DMS53 treated with DMSO at 0.1 percent for 48 hours (cell line): Measurements from ENCODE around the gene TMEM178B.

Experiments
- DNase-seq: peaks from one replicate; lab custom pipeline; 2025; ENCODE audit not compliant: unreplicated experiment; lab: John Stamatoyannopoulos, UW

Gene TMEM178B

DNA sequence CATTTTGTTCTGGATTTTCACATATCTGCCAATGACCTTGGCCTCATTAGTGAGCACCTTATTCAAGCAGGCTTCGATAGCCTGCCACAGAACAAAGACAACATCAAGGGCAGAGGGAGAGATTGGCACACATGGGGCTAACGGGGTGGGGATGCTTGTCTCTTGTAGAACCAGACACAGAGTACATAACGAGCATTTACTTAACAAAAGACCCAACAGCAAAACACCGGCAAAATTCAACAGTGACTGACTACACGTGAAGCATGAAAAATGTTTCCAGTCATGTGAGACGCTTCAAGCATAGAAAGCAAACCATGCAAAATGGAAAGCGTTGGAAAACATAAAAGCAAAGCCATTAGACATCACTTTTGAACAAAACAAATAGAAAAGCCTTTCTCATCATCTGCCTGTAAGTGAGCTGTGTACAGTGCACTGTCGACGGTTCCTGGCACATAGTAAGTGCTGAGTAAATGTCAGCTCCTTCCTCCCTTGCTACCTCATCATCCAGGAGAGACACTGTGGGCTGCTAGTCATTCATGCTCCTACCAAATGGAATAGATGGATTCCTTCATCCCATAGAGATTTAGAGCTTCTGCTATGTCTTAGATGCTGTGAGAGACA lies 342.9 kb downstream of the TMEM178B start:
- DNase-seq = peak; percentile 91

DNA sequence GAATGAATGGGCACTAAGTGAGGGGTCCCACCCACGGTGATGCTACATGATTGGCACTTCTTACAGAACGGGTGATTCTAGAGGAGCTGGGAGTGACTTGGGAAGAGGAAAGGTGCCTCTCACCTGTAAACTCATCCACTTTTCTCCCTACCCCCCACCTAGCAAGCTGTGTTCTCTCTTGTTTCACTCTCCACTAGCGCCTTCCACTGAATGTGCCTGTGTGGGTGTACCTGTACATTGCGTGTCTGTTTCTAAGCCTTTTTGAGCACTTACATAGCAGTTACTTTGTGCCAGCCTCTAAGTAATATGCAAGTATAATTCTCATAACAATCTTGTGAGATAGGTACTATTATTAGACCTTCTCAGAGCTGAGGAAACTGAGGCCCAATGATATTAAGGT lies 343.6 kb downstream of the TMEM178B start:
- no peak for DNase-seq

DNA sequence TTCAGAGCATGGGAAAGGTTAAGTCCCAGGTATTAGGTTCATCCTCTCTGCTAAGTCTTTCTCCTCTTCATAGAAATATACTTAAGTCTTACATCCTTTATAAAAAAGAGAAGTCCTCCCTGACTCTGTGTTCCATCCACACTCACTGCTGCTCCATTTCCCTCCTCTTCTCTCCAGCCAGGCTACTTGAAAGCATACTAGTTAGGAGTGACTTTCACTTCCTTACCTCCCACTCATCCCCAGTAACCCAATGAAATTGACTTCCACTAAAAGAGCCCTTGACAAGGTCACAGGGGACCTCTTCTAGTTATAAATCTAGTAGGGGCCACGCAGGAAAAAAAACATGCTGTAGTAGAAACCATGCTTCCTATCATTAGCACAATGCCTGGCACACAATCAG lies 344.2 kb downstream of the TMEM178B start:
- DNase-seq = no peak

DNA sequence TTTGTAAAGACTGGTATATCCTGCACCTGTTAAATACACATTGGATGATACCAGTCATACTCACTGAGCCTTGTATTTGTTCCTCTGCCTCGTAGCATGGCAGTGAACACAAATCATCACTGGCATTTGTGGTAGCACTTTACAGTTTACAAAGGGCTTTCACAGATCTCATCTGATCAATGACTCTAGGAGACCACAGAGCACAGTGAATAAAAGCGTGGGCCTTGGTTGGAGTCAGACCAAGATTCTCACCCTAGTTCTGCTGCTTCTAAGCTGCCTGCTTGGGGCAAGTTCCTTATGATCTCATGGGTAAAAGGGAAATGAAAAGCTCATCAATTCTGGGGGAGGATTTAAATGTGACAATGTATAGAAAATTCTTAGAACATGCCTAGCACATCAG lies 347.4 kb downstream of the TMEM178B start:
- no peak for DNase-seq

DNA sequence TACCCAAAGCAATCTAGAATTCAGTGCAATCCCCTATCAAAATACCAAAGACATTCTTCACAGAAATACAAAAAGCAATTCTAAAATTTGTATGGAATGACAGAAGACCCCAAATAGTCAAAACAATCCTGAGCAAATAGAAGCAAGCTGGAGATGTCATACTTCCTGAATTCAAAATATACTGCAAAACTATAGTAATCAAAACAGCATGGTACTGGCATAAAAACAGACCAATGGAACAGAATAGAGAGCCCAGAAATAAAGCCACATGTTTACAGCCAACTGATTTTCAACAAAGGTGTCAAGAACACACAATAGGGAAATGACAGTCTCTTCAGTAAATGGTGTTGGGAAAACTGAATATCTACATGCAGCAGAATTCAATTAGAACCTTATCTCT lies 353.3 kb downstream of the TMEM178B start:
- no peak for DNase-seq

DNA sequence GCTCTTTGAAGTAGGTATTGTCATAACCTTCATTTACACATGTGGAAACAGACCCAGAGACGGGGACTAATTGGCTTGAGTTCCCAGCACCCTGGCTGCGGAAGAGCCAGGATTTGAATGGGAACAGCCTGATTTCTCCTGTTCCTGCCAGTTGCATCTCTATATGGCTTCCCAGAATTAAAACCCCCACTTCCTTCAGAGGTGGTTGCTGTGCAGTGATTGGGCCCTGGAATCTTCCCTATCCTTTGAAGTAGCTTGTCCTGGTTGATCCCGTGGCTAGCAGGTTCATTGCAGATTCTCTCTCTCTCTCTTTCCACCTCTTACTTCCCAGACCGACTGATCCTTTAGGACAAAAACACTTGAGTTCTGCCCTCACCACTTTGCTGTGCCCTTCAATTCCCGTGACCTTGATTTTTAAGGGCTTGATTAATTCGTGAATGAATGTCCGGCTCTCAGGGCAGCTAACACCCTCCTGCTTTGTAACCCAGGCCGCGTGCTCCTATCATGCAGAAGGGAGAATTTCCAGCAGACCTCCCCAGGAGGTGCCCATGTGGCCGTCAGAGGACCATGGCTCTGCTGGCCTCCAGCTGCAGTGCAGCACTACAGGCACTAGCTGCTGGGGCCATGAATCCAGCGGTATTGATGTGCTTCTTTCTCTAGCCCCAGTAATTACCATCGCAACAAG lies 356.7 kb downstream of the TMEM178B start:
- peak; percentile 52 for DNase-seq

DNA sequence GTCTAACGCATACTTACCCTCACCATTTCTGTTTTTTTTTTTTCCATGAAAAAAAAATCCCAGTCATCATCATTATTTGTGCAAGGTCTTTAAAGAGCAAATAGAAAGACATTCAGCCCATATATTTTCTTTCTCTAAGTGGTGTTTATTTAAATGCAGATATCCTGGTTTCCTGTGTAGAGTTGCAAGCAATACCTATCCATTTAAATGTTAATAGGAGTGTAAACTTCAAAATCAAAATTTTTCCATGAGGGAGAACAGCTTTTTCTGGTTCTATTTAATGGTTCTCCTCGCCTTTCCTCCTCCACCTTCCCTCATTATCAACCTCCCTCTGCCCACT lies 357.2 kb downstream of the TMEM178B start:
- DNase-seq = peak; percentile 52

DNA sequence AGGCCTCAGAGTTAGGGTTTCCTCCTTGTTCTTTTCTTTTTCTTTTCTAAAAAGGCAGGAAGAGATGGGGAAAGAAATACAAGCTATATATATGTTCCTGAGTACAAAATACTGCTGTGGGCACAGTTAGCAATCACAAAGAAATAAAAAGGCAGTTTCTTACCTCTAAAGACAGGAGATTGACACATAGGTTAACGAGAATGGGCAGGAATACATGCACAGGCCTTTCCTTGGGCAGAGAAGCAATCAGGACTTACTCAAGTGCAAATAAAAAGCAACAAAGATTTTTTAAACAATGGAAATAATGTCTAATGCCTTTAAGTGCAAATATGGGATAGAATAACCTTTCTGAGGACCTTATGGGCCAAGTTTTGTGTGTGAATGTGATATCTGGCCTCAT lies 357.8 kb downstream of the TMEM178B start:
- no peak for DNase-seq

DNA sequence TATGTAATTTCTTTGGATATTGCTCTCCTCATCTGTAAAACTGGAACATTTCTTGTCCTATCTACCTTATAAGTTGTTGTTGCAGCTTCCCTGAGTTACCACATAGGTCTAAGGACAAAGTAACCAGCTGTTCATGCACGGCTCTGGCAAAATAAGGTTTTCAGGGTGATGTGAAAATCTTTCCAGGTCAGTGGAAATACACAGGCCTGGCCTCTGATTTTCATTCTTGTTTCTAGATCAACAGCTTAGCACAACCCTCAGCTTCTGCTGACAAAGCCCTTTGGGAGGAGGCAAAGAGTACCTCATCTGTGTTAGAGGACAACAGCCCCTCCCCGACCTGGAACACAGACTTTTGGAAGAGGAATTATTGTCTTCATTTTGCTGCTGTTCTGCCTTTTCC lies 359.8 kb downstream of the TMEM178B start:
- DNase-seq = no peak

DNA sequence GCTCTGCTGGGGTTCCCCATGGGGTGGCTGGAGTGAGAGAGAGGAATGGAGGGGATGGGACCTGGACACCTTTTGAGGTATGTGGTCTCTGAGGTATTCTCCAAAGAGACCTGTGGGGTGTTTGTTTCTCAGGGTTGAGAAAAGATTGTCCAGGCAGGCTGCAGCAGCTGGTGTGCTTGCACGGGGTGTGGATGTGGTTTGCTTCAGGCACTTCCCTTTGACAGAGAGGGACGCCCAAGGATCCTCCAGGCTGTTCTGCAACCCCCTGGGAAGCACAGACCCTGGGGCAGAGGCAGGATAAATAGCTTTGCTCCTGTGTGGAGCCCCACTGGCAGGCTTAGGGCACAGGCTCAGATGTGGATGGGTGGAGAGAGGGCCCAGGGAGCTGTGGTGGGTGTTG lies 362.3 kb downstream of the TMEM178B start:
- DNase-seq = no peak

DNA sequence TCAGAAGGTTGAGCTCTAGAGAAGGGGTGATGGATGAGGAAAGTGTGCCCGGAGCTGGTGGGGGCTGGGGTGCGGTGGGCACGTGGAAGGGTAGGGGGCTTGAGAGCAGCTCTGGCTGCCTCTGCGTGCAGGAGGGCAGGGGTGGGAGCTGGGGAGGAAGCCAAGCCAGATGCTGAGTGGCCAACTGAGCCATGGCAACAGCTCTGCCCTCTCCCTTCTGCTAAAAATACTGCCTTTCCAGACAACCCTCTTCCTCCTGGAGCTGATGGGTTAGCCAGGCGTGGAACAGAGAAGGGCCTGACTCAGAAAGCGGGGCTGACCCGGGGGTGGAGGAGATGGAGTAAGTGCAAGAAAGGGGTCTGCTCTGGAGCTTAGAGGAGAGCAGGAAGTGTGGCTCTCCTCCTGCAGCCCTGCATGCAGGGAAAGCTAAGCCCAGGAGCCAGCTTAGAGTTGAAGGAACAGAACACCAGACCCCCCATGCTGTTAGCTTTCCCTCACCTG lies 362.8 kb downstream of the TMEM178B start:
- DNase-seq = no peak

DNA sequence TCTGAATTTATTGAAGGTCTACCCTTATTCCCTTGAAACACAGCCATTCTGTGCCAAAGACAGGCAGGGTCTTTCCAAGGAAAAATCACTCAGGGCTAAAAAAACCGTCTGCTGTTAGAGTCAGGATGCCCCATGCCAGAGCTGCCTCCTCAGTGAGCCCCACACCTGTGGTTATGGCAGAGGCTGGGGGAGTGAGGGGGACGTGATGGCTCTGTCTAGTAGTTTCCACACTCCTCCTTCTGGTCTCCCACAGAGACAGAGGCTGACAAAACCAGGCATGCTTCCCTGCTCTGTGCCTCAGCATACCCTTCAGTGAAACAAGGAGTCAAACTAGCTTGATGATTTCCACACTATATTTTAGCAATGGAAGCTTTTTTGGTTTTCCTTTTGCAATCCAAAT lies 365.3 kb downstream of the TMEM178B start:
- DNase-seq = no peak

DNA sequence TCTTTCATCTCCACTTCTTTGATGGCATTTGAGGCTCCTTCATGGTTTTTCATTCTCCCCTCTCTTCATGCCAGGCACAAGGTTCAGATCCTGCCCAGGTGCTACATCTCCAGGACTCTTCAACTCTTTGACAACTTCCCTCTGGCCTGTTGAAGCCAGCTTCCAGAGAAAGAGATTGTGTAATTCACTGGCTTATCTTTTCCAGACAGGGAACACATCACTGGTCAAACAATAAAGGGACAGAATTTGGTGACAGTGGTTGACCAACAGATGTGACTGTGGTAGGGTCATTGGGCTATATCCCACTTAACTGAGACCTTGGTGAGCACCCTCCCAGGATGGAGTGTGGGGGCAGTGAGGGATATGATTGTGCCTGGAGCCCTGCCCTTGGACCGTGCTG lies 365.9 kb downstream of the TMEM178B start:
- no peak for DNase-seq

DNA sequence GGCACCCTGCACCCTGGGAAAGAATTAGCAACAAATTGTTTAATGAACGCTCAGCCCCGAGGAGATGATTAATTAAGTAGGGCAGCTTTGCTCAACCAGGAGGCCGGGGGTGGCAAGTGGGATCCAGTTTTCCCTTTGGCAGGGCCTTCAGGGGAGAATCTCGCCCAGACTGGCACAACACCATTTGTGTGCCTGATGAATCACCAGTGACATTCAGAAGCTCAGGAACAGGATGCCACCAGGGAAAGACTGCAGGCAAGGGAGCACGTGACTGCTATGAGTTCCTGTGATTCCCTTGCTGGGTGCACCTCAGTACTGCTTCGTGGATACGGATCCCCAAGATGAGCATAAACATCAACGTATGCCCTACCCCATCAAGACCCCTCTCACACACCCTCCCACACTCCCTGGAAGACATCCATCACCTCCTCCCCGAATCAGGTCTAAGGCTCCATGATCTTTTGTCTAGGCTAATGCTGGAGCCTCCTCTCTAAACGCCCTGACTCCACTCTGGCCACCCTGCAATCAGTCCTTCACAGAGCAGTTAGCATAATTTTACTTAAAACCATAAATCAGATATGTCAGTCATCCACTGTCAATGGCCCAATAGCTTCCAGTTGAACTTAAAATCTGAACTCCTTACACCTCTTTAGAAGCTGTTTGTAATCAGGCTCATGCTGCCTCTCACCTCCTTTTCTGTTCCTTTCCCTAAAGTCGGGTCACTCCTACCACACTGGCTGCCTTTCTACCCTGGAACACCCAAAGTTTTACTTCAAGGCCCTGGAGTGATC lies 368.2 kb downstream of the TMEM178B start:
- DNase-seq = no peak

DNA sequence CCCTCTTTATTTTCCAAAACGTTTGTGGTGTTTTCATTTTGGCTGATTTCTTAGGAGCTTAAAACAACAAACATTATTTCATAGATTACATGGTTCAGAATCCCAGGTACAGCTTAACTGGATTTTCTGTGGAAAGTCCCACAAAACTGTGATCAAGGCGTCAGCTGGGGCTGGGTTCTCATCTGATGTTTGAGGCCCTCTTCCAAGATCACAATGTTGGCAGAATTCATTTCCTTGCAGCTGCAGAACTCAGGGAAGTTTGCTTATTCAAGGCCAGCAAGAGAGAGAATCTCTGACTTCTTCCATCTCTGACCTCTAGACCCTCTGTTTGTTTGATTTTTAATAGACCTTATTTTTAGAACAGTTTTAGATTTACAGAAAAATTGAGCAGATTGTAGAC lies 368.9 kb downstream of the TMEM178B start:
- DNase-seq = no peak

DNA sequence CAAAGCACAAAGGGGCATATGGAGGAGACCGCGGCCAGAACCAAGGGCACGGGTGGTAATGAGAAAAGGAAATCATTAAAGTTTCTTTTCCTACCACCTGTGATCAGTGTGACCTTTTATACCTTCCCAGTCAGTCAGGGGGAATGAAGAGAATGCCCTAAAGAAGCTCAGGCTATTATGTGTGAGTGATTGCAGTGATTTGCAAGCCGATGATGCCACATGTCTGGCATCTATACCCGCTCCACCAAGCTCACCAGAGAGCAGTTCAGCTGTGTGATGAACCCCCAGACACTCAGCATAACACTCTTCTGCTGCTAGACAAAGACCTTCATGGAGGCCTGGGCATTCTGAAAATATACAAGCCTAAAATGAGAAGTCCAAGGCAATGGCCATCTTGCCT lies 371.1 kb downstream of the TMEM178B start:
- no peak for DNase-seq

DNA sequence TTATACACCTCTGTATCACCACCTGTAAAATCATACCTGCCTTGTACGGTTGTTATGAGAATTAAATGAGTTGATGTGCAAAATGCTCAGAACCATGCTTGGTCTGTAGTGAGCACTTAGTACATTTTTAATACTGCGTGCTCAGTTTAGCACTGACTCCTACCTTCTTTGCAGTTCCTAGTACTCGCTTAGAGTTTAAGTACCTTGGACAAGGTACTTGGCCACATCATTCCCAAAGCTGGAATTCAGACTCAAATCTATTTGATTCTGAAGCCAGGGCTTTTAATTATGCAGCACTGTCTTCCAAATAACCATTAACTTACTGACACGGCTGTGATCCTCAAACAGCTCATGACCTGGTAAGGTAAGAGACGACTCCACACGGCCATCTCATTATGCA lies 377.4 kb downstream of the TMEM178B start:
- DNase-seq = no peak

DNA sequence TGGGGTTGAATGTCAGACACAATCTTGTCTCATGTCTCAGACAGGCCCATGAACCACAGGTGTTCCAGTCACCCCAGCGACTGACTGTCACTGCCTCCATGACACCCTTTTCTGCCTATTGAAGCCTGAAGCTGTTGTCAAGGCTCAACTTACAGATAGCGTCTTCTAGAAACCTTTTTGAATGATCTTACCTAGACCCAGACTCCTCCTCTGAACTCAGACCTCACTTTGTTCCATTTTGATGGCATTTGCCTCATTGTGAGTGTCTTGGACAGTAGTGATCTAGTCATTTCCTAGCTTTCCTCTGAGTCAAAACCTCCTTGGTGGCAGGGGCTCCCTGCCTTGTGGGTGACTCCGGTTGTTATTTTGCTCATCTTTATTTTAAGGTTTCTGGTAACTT lies 379.0 kb downstream of the TMEM178B start:
- no peak for DNase-seq

DNA sequence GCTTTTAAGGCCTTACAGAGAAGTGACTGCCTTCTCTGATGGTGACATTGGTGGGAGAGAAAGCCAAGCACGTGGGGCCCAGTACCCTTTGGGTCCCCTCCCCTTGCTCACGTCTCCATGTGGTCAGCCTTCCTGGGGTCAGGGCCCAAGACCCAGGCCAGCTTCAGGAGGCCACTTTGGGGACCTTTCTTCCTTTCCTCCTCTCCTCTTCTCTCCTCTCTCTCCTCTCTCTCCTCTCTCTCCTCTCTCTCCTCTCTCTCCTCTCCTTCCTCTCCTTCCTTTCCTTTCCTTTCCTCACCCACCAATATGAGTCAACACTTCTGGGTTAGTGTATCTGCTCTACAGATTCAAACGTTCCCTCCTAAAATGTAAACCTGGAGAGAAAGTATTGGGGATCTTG lies 380.5 kb downstream of the TMEM178B start:
- no peak for DNase-seq

DNA sequence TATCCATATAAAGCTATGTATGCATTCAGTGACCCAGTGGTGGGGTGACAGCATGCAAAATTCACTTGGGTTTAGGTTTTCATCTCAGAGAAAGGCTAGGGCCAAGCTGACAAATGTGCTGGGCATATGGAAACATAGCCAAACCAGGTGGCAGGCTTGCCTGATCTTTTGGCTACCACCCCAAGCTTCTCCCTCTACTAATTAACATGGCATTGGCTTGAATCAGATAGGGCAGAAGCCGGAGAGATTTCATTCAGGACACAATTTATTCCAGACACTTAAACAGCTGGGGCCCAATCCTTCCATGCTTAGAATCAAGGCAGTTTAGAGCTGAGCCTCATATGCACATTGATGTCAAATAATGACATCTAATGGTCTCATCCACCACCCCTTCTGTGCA lies 381.9 kb downstream of the TMEM178B start:
- no peak for DNase-seq

DNA sequence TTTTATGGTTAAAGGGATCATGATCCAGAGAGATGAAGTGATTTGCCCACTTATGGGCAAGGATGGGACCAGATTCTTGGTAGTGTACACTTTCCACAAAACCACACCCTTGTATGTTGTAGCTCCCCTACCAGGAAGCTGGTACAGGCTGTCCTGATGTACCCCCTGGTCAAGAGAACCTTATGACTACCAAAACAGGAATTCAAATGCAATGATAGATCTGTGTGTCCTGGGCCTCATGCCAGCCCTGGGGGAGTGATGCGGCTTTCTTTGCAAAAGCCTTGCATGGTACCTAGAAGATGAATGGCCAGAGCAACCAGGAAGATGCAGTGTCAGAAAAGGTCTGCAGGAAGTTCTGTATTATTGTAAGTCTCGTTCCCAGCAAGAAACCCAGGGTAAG lies 382.4 kb downstream of the TMEM178B start:
- no peak for DNase-seq

DNA sequence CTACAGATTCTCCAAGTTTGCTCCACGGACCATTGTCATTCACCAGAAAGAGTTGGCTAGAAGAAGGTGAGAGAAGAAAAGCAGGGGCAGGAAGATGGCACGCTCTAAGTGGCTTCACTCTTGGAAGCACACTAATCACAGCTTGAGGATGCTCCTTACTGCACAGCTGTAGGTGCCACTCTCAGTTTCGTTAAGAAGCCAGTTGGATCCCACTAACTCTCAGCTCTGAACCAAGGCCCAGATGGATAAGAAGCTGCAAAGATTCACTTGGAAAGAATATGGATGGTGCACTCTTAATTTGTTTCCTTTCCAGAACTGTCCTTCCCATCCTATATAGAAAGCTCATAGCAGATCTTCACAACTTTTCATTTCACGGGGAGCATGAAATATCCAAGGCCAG lies 382.8 kb downstream of the TMEM178B start:
- no peak for DNase-seq
